ENCODE data around the gene NRF1.

DNA sequence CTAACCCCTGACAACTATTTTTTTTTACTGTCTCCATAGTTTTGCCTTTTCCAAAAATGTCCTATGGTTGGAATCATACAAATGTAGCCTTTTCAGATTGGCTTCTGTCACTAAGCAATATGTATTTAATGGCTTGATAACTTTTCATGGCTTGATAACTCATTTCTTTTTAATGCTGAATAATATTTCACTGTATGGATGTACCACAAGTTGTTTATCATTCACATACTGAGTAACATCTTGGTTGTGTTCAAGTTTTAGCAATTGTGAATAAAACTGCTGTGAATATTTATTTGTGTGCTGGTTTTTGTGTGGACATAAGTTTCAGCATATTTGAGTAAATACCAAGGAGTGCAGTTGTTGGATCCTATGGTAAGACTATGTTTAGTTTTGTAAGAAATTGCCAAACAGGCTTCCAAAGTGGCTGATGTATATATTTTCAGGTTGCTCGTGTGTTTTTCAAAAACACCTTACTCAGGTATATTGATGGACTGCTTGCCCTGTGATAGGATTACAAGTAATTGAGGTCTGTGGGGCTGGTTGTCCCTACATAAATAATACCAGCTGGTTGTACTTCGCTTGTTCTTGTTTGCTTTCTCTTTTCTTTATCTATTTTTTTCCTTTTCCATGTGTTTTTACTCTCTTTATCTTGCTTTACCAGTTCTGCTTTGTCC, 23.0 kb downstream of the NRF1 start:
- TF ChIP-seq POLR2A (IDR thresholded peaks at IDR 0.05; ENCODE audit: low read length) (no peak), TP53 (CRISPR knock-in tag; IDR thresholded peaks at IDR 0.05) (no peak)
- TF ChIP-seq, protein P1, sequence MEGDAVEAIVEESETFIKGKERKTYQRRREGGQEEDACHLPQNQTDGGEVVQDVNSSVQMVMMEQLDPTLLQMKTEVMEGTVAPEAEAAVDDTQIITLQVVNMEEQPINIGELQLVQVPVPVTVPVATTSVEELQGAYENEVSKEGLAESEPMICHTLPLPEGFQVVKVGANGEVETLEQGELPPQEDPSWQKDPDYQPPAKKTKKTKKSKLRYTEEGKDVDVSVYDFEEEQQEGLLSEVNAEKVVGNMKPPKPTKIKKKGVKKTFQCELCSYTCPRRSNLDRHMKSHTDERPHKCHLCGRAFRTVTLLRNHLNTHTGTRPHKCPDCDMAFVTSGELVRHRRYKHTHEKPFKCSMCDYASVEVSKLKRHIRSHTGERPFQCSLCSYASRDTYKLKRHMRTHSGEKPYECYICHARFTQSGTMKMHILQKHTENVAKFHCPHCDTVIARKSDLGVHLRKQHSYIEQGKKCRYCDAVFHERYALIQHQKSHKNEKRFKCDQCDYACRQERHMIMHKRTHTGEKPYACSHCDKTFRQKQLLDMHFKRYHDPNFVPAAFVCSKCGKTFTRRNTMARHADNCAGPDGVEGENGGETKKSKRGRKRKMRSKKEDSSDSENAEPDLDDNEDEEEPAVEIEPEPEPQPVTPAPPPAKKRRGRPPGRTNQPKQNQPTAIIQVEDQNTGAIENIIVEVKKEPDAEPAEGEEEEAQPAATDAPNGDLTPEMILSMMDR (IDR thresholded peaks at IDR 0.05), result no peak

Measured in A549 (cell line).